ENCODE results near the gene CLPTM1L.
"Not testable (repeated sequence)": the region's sequence is repeated elsewhere in the genome, so short reads cannot be mapped to it uniquely, and the experiment has no call there.

Gene CLPTM1L

DNA sequence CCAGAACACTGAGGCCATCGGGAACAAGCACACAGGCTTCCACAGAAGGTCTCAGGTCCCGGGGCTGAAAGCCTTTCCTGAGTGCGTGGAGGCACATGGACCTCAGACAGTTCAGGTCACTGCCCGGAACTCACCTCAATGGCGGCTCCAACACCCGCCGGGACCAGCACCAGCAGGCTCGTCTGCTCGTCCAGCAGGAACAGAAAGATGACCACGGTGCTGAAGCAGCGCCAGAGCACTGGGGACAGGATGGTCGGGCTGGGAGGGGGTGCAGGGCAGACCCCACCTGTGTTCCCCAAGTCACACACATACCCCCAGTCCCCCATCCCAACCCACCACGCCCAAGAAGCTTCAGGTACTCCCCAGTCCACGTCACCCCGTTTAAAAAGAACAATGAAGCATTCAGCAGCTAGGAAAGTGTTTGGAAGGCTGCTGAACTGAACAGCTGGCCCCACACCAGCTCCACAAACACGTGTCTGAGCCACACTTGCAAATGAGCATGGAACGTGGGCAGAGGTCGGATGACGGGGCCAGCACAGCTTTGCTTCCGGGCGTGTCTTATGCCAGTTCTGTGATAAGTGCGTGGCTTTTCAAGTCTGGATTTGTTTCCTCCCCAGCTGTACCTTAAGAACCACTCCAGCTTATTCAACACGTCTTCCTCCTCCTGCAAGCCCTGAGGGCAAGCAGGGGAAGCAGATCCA is 14.6 kb downstream of the CLPTM1L start:
- TF ChIP-seq CTCF (IDR thresholded peaks at IDR 0.05; ENCODE audit: low read length, missing control alignments): no peak
- no peak overlapping the region for H3K4me3 ChIP-seq (replicated peaks; ENCODE audit: low read depth, low read length)
- DNase-seq (ENCODE audit: low read depth): no peak

DNA sequence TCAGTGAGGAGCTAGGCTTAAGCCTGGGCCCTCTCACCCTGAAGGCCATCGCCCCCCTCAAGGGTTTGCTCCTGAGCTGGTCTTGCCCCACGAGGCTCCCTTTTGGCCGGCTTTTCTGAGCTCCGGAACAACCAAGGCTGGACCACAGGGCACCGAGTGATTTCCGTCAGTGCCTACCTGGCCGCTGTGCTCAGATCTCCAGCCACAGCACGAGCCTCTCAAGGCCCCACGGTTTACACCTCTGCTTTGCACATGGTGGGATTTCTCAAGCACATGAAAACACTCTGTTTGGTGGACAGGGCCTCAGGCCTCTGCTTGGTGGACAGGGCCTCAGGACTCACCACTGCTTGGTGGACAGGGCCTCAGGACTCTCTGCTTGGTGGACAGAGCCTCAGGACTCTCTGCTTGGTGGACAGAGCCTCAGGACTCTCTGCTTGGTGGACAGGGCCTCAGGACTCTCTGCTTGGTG is 15.8 kb downstream of the CLPTM1L start:
- no peak overlapping the region for H3K4me3 ChIP-seq (replicated peaks; ENCODE audit: low read depth, low read length)
- no peak for TF ChIP-seq CTCF (IDR thresholded peaks at IDR 0.05; ENCODE audit: low read length, missing control alignments)
- DNase-seq (ENCODE audit: low read depth): no peak

GRCh38 chr5:1328237-1329110 is 16.4 kb downstream of the CLPTM1L start:
- not testable (repeated sequence) for H3K4me3 ChIP-seq (replicated peaks; ENCODE audit: low read depth, low read length)
- DNase-seq (ENCODE audit: low read depth): peak; percentile 59

GRCh38 chr5:1326901-1327756 is 17.8 kb downstream of the CLPTM1L start:
- H3K4me3 ChIP-seq (replicated peaks; ENCODE audit: low read depth, low read length): not testable (repeated sequence)
- DNase-seq (ENCODE audit: low read depth): peak; percentile 56

DNA sequence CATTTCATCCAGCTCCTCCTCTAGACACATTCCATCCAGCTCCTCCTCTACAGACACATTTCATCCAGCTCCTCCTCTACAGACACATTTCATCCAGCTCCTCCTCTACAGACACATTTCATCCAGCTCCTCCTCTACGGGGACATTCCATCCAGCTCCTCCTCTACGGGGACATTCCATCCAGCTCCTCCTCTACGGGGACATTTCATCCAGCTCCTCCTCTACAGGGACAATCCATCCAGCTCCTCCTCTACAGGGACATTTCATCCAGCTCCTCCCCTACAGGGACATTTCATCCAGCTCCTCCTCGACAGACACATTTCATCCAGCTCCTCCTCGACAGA is 18.4 kb downstream of the CLPTM1L start:
- not testable (repeated sequence) for DNase-seq (ENCODE audit: low read depth)

GRCh38 chr5:1325870-1326531 is 18.9 kb downstream of the CLPTM1L start:
- no peak for TF ChIP-seq CTCF (IDR thresholded peaks at IDR 0.05; ENCODE audit: low read length, missing control alignments)
- H3K4me3 ChIP-seq (replicated peaks; ENCODE audit: low read depth, low read length): no peak overlapping the region
- no peak for DNase-seq (ENCODE audit: low read depth)

More for the DNA sequence above, 18.4 kb downstream of the CLPTM1L start:
- not testable (repeated sequence) for H3K4me3 ChIP-seq (replicated peaks; ENCODE audit: low read depth, low read length)

- no peak for TF ChIP-seq CTCF (IDR thresholded peaks at IDR 0.05; ENCODE audit: low read length, missing control alignments)
- no peak for DNase-seq (ENCODE audit: low read depth)
- H3K4me3 ChIP-seq (replicated peaks; ENCODE audit: low read depth, low read length): no peak overlapping the region
Measured at GRCh38 chr5:1325191-1325741, 19.6 kb downstream of the CLPTM1L start.
